ENCODE data around the gene RASSF3.

GRCh38 chr12:64683816-64684543 lies 73.7 kb downstream of the RASSF3 start:
- TF ChIP-seq CTCF (IDR thresholded peaks at IDR 0.05; ENCODE audit: low read length): no peak
- no peak for TF ChIP-seq EZH2 (IDR thresholded peaks at IDR 0.05; ENCODE audit: borderline replicate concordance, low read length)
